Lower leg skin (tissue), 3 donors: Measurements from ENCODE around the gene RPS6KA4.

ENCODE experiments used
- CTCF ChIP-seq, 3 donors: fragments of 450-650 bp; IDR thresholded peaks; one replicate each; pipeline ENCODE4 v1.5.1; 2016; ENCODE audit warnings: antibody characterized with exemption in 3 of 3, mild to moderate bottlenecking in 3 of 3, moderate library complexity in 2 of 3
- POLR2A ChIP-seq, 2 donors: fragments of 450-650 bp; IDR thresholded peaks; one replicate each; pipeline ENCODE4 v1.6.1; 2016 to 2017; ENCODE audit warnings: antibody characterized with exemption in 2 of 2, mild to moderate bottlenecking in 1 of 2, moderate library complexity in 1 of 2

GRCh38 chr11:64371201-64371600 is 12.2 kb downstream of the RPS6KA4 start:
- no peak for TF ChIP-seq CTCF (IDR thresholded peaks at IDR 0.05)
- no peak for TF ChIP-seq POLR2A (IDR thresholded peaks at IDR 0.05)
